Gastroesophageal sphincter (tissue), 4 donors: ENCODE measurements around the gene HILPDA. TPM values are rescaled to one million over a fixed set of nuclear protein-coding genes. Genes with fewer than 3 reads are reported as not detected.

Source experiments
- ATAC-seq: fragments of 150-250 bp; one replicate; pipeline ENCODE4 v1.9.1; 2016; ENCODE audit warnings: mild to moderate bottlenecking, moderate library complexity
- H3K27ac ChIP-seq, 4 donors: fragments of 200-600 bp; sonication (generic) in 3 of 4; 1 replicate in 3 of 4; 2 replicates in 1 of 4; pipeline ENCODE4 v1.5.1; 2016 to 2019
- H3K27me3 ChIP-seq: fragments of 200-600 bp; sonication (generic); one replicate; pipeline ENCODE4 v1.5.1; 2019
- H3K36me3 ChIP-seq, 2 donors: fragments of 200-600 bp; sonication (generic); one replicate each; pipeline ENCODE4 v1.5.1; 2019; ENCODE audit warnings: control low read depth in 1 of 2
- H3K4me1 ChIP-seq, 3 donors: fragments of 200-600 bp; sonication (generic); 1 replicate in 2 of 3; 2 replicates in 1 of 3; pipeline ENCODE4 v1.5.1; 2016 to 2019; ENCODE audit warnings: control low read depth in 2 of 3
- H3K4me3 ChIP-seq, 2 donors: fragments of 200-600 bp; sonication (generic); one replicate each; pipeline ENCODE4 v1.5.1; 2019; ENCODE audit warnings: mild to moderate bottlenecking in 1 of 2, moderate library complexity in 1 of 2
- H3K9me3 ChIP-seq, 3 donors: fragments of 200-600 bp; sonication (generic); one replicate each; pipeline ENCODE4 v1.5.1; 2017 to 2019; ENCODE audit warnings: control low read depth in 2 of 3
- CTCF ChIP-seq, 4 experiments: fragments of 200-600 bp in 2 of 4; fragments of 450-650 bp in 2 of 4; sonication (generic) in 1 of 4; IDR thresholded peaks; one replicate each; pipeline ENCODE4 v1.5.1; 2017 to 2019; ENCODE audit warnings: antibody characterized with exemption in 4 of 4, mild to moderate bottlenecking in 2 of 4, moderate library complexity in 2 of 4
- EP300 ChIP-seq: sonication (generic); formaldehyde crosslinking; IDR thresholded peaks from one replicate; pipeline ENCODE4 v1.6.1; 2017; ENCODE audit warnings: antibody characterized with exemption, mild to moderate bottlenecking
- POLR2A ChIP-seq, 2 donors: fragments of 450-650 bp; IDR thresholded peaks; one replicate each; pipeline ENCODE4 v1.6.1; 2017; ENCODE audit warnings: antibody characterized with exemption in 2 of 2, mild to moderate bottlenecking in 2 of 2, moderate library complexity in 1 of 2
- POLR2AphosphoS5 ChIP-seq: sonication (generic); formaldehyde crosslinking; IDR thresholded peaks from one replicate; pipeline ENCODE4 v1.6.1; 2017; ENCODE audit warnings: antibody characterized with exemption
- WGBS, 2 donors: methylation state at CpG; one replicate each; pipeline ENCODE4 v1.1.5; 2018; ENCODE audit warnings: low coverage in 1 of 2; 5-methylcytosine and 5-hydroxymethylcytosine counted together
- total RNA-seq, 4 donors: library from RNA; depleted of rRNA; stranded (reverse); fragments of >200 nt; gene quantifications; one replicate each; pipeline ENCODE4 v1.1.0, GENCODE V29; 2016

HILPDA gene
- total RNA-seq, 4 donors from 2014 or later, result 2.8 to 19.0 (median 6.6) TPM

GRCh38 chr7:128437426-128438332 is 18.0 kb upstream of the HILPDA start:
- ATAC-seq, result no peak
- Histone ChIP-seq H3K9me3 (no peaks in the 10 kb centered on the region), H3K27ac (no peak overlapping the region), H3K4me1 (no peaks in the 10 kb centered on the region), H3K27me3 (no peaks in the 10 kb centered on the region), H3K4me3 (no peak overlapping the region), H3K36me3 (no peaks in the 10 kb centered on the region)
- 81 to 82% methylated on average over 8 of the region's 8 CpGs for WGBS, 2 donors
- no peak for TF ChIP-seq CTCF (IDR thresholded peaks at IDR 0.05)
- no peak for TF ChIP-seq POLR2A (IDR thresholded peaks at IDR 0.05)
- no peak for TF ChIP-seq EP300
- no peak for TF ChIP-seq POLR2AphosphoS5

GRCh38 chr7:128442356-128442755 is 13.3 kb upstream of the HILPDA start:
- Histone ChIP-seq H3K9me3 (no peaks in the 10 kb centered on the region), H3K4me1 (no peaks in the 10 kb centered on the region), H3K4me3 (no peak overlapping the region), H3K36me3 (no peaks in the 10 kb centered on the region), H3K27ac (no peak overlapping the region), H3K27me3 (no peaks in the 10 kb centered on the region)
- ATAC-seq, result no peak
- WGBS, 2 donors, result 88 to 100% methylated on average over 1 to 3 of the region's 3 CpGs
- TF ChIP-seq EP300 (no peak), POLR2A (IDR thresholded peaks at IDR 0.05) (no peak), CTCF (IDR thresholded peaks at IDR 0.05) (no peak), POLR2AphosphoS5 (no peak)

GRCh38 chr7:128443831-128444600 is 11.7 kb upstream of the HILPDA start:
- ATAC-seq, result no peak

GRCh38 chr7:128446306-128446705 is 9.4 kb upstream of the HILPDA start:
- no peak for ATAC-seq
- no peaks in the 10 kb centered on the region for H3K36me3 ChIP-seq
- TF ChIP-seq CTCF (IDR thresholded peaks at IDR 0.05) (no peak), EP300 (no peak), POLR2A (IDR thresholded peaks at IDR 0.05) (no peak), POLR2AphosphoS5 (no peak)
- H3K27me3 ChIP-seq, result no peaks in the 10 kb centered on the region
- H3K27ac ChIP-seq, result no peak overlapping the region
- no peak overlapping the region for H3K4me3 ChIP-seq
- H3K9me3 ChIP-seq, result no peaks in the 10 kb centered on the region
- no peaks in the 10 kb centered on the region for H3K4me1 ChIP-seq
- WGBS, 2 donors, result 53 to 92% methylated on average over 2 to 4 of the region's 5 CpGs

More at GRCh38 chr7:128443831-128444600, 11.7 kb upstream of the HILPDA start:
- Histone ChIP-seq H3K4me3 (no peak overlapping the region), H3K36me3 (no peaks in the 10 kb centered on the region), H3K27ac (no peak overlapping the region), H3K27me3 (no peaks in the 10 kb centered on the region), H3K9me3 (no peaks in the 10 kb centered on the region), H3K4me1 (no peaks in the 10 kb centered on the region)
- no peak for TF ChIP-seq POLR2A (IDR thresholded peaks at IDR 0.05)
- TF ChIP-seq POLR2AphosphoS5, result no peak
- TF ChIP-seq EP300, result no peak
- TF ChIP-seq CTCF (IDR thresholded peaks at IDR 0.05), result no peak
- WGBS, 2 donors, result 81% methylated on average over 3 of the region's 7 CpGs; no CpG with 5 or more reads in 1 of the 2 donors
